ENCODE results near the gene NUP210L.
"Not testable (repeated sequence)": the region's sequence is repeated elsewhere in the genome, so short reads cannot be mapped to it uniquely, and the experiment has no call there.

DNA sequence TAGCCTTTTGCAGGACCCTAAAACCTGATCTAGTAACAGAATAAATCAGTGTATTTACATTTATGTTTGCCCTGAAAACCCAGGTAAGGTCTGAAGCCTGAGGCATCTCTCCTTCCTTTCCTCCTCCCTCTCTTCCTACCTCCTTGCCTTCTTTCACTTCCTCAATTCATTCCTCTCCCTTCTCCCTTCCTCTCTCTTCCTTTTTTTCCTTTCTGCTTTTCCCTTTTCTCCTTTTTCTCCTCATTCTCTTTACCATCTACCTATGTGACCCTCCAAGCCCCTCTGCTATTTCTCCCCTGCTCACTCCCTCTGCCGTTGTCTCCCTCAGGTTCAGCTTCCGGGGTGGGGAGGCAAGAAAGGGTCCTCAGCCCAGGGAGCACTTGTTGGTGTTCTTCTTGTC, 173.1 kb downstream of the NUP210L start:
- not testable (repeated sequence) for TF ChIP-seq YY1 (IDR thresholded peaks at IDR 0.05; ENCODE audit: insufficient read depth, insufficient read length); ZNF274 (IDR thresholded peaks at IDR 0.05; ENCODE audit: low read depth, low read length); SUZ12 (IDR thresholded peaks at IDR 0.05; ENCODE audit: extremely low read depth, insufficient read depth, insufficient read length)

All from NT2/D1 (cell line).